NCI-H460 (cell line): Measurements from ENCODE around the gene BEND5. TPM values are rescaled to one million over a fixed set of nuclear protein-coding genes. Genes with fewer than 3 reads are reported as not detected.

ENCODE experiments used
- DNase-seq: peaks from one replicate; pipeline ENCODE4 v3.0.0-alpha.2; 2016; ENCODE audit warnings: low read depth; ENCODE audit errors: extremely low read depth
- total RNA-seq: library from RNA; depleted of rRNA; stranded (reverse); fragments of >200 nt; shearing (Covaris generic); gene quantifications from 2 replicates; pipeline ENCODE4 v1.2.3, GENCODE V29; 2014

BEND5 gene
- total RNA-seq, 1 experiment from 2014 or later, result not detected

DNA sequence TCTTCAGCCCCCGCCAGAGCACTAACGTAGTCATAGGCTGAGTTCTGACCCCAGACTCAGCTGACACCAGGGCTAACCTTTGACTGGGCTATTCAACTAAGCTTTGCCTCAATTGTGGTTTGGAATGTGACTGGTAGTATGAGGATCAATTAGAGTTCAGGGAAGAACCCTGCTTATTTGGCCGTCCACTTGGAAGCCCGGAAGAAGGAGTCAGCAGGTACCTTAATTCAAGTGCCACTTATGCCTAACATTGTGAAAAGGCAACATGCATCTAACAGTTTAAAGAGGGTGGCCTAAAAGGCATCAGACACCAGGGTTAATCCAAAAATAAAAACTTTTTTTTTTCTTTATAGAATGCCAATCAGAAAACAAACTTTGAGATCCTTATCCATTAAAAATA, 92.3 kb downstream of the BEND5 start:
- no peak for DNase-seq

DNA sequence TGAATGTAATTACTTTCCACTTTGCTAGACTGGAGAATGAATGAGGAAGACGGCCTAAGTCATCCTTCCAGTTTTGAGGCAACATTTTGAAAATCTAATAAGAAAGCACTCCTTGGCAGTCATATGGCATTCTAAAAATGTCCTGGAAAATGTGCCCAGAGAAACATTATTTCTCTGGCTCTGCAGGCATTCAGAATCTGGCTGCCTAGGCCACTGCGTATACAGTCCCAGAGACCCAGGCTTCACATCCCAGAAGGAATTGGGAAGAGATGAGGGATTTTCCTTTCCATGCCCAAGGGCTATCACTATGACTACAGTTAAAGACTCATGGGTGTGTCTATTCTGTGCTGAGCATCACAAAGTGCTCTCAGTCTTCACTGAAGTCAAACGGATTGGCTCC, 92.9 kb downstream of the BEND5 start:
- no peak for DNase-seq

DNA sequence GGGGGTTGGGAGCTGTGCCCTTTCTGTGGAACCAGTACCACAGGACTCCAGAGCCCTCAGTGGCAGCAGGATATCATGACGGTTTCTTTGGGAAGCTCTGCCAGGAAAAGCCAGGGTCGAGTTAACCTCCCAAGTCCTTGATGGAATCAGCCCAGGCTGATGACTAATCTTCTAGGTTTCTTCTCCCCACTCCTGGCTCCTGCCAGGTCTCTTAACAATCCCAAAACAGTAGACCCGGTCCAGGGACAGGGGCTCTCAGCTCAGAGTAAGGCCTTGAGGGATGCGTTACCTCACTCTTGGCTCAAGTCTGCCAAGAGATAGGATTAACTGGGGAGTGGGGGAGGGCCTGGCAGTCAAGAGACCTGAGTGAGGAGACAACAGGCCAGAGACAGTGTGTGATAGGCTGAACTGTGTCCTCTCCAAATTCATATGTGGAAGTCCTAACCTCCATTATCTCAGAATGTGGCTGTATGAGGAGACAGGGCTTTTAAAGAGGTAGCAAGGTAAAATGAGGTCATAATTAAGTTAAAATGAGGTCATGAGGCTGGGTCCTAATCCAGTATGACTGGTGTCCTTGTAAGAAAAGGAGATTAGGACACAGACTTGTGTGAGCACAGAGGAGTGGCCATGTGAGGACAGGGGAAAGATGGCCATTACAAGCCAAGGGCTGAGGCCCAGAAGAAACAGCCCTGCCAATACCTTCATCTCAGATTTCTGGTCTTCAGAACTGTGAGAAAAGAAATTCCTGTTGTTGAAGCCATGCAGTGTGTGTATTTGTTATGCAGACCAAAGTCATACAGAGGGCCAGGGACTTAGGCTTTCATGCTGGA, 95.0 kb downstream of the BEND5 start:
- DNase-seq, result no peak

DNA sequence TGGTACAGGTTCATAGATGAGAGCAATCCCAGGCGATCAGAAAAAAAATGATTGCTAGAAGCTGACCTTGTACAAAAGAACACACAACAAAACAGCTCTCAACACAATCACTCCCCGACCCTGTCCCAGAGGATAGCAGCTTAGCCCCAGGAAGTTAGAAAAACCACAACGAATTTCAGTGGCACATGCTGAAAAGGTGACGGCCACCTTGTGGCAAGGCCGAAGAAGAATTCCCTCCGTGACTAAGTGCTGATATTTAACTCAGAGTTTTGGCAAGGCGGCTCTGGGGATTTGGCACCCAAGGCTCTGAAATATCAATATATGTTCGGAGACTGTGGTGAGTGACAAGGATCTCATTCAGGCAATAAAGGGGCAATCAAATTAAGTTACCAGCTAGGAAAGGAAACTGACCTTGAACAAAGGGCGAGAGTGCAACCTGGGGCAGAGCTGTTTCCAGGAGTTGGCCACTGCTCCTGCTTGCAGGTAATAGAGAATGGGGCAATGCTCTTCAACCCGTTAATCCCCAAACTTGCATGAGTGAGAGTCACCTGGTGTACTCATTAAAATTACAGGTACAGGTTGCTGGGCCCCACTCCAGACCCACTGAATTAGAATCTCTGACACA, 96.2 kb downstream of the BEND5 start:
- DNase-seq, result no peak

DNA sequence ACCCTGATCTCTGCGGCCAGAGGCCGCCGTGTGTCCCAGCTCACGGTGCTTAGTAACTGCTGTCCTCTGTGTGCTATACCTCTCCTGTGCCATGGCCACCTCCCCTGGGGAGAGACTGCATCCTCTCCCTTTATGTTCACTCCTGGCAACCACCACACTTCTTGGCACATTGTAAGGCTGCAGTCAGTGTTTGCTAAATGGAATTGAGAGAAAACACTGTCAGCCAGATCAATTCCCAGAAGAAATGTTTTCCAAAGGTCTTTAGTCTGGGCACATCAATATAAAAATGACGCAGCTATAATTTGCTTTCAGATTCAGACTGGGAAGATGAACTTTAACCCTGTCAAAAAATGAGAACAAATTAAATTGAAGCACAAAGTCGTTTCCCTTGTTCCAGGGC, 96.8 kb downstream of the BEND5 start:
- DNase-seq, result no peak

DNA sequence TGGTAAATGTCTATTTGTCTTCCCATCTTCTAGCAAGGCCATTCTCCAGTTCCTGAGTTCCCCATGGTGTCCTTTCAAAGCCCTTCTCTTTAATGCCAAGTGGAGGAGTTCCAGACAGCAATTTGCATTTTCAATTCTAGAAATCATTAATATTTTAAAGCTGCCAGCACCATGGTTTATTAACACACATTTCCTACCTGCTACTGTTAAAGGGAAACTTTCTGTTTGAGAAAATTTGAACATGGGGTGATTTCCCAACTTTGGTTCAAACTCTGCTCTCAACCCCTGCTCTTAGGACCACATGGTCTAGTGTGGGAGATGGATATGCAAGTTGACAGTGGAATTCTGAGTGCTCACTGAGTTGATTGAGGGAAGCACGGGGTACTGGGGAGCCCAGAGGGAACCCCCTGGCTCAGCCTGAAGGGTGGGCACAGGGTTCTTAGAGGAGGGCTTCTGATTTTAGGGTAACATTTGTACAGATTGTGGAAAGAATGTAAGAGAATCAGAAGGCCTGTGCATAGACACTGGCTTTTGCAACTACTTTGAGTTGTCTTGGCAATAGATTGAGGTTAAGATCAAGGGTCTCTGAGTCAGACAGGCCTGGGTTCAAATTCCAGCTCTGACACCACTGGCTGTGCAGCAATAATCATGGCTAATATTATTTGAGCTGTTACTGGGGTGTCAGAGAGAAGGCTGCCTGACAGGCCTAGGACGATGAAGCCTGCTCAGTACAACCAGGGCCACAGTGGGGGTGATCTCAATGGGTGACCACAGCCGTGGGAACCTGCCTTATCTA, 97.8 kb downstream of the BEND5 start:
- no peak for DNase-seq
